ENCODE data around the gene ZNF341.

DNA sequence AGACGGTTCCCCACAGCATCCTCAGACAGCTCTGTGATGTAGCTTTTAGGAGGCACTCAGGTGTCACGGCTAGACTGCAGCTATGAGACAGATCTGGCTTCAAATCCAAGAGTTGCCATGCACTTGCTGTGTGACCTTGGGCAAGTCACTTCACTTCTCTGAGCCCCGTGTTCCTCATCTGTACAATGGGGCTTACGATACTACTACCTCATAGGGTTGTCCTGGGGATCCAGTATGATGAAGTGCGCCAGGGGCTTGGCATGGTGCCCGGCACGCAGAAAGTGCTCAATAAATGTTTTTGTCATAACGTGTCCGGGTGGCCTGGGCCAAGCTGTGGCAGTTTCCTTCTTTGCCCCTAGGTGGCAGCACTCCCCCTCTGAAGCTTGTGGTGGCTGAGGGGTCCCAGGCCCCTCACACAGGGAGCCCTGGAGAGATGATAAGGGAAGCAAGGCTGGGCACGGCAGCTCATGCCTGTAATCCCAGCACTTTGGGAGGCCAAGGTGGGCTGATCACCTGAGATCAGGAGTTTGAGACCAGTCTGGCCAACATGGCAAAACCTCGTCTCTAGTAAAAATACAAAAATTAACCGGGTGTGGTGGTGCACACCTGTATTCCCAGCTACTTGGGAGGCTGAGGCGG, 60.3 kb downstream of the ZNF341 start:
- TF ChIP-seq, protein P1, sequence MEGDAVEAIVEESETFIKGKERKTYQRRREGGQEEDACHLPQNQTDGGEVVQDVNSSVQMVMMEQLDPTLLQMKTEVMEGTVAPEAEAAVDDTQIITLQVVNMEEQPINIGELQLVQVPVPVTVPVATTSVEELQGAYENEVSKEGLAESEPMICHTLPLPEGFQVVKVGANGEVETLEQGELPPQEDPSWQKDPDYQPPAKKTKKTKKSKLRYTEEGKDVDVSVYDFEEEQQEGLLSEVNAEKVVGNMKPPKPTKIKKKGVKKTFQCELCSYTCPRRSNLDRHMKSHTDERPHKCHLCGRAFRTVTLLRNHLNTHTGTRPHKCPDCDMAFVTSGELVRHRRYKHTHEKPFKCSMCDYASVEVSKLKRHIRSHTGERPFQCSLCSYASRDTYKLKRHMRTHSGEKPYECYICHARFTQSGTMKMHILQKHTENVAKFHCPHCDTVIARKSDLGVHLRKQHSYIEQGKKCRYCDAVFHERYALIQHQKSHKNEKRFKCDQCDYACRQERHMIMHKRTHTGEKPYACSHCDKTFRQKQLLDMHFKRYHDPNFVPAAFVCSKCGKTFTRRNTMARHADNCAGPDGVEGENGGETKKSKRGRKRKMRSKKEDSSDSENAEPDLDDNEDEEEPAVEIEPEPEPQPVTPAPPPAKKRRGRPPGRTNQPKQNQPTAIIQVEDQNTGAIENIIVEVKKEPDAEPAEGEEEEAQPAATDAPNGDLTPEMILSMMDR (IDR thresholded peaks at IDR 0.05; ENCODE audit: borderline replicate concordance, extremely low read depth, low read length, poor library complexity, severe bottlenecking), result peak; percentile 91
- no peak for TF ChIP-seq EZH2 (IDR thresholded peaks at IDR 0.05; ENCODE audit: borderline replicate concordance, low read depth, low read length, severe bottlenecking)

Measured in DND-41 (cell line).